ENCODE measurements around the gene GABRR3.

The GABRR3 gene

GRCh38 chr3:98038286-98038685, 3.2 kb upstream of the GABRR3 start:
- Histone ChIP-seq H3K9ac (ENCODE audit: low read length) (no peak overlapping the region), H2AK5ac (ENCODE audit: low read length) (no peak overlapping the region), H2BK120ac (ENCODE audit: low read depth, low read length) (no peak overlapping the region), H3K4me2 (ENCODE audit: low read length) (no peak overlapping the region), H3K4me1 (ENCODE audit: control insufficient read depth, low read depth, low read length) (no peaks in the 10 kb centered on the region), H3K27ac (ENCODE audit: low read depth, low read length) (no peak overlapping the region), H3K27me3 (ENCODE audit: insufficient read depth, low read length, poor library complexity) (no peaks in the 10 kb centered on the region), H3K79me1 (ENCODE audit: low read length) (no peaks in the 10 kb centered on the region), H2BK5ac (ENCODE audit: low read length) (no peak overlapping the region), H4K8ac (ENCODE audit: low read depth, low read length) (no peak overlapping the region), H3K4ac (ENCODE audit: low read depth, low read length) (no peak overlapping the region), H2BK15ac (replicated peaks; ENCODE audit: low read depth) (no peak overlapping the region), H3K36me3 (ENCODE audit: control insufficient read depth, insufficient read depth, low read length) (no peaks in the 10 kb centered on the region), H4K5ac (ENCODE audit: low read length) (no peak overlapping the region), H3K23ac (ENCODE audit: low read length) (no peak overlapping the region), H3K56ac (ENCODE audit: low read length) (no peak overlapping the region), H3K4me3 (ENCODE audit: low read length) (no peak overlapping the region), H3K18ac (ENCODE audit: low read length) (no peak overlapping the region), H3K79me2 (ENCODE audit: control insufficient read depth, insufficient read depth, low read length) (no peaks in the 10 kb centered on the region)
- DNase-seq, result no peak
- WGBS (ENCODE audit: extremely low coverage, insufficient coverage, low lambda C conversion rate), result no CpG with 5 or more reads among the region's 3 CpGs

GRCh38 chr3:98034486-98034885, 629 bp downstream of the GABRR3 start:
- no CpG with 5 or more reads among the region's 2 CpGs for WGBS (ENCODE audit: extremely low coverage, insufficient coverage, low lambda C conversion rate)
- Histone ChIP-seq H3K56ac (ENCODE audit: low read length) (no peak overlapping the region), H3K27me3 (ENCODE audit: insufficient read depth, low read length, poor library complexity) (no peaks in the 10 kb centered on the region), H2BK15ac (replicated peaks; ENCODE audit: low read depth) (no peak overlapping the region), H2BK120ac (ENCODE audit: low read depth, low read length) (no peak overlapping the region), H4K5ac (ENCODE audit: low read length) (no peak overlapping the region), H3K9ac (ENCODE audit: low read length) (no peak overlapping the region), H3K4me2 (ENCODE audit: low read length) (no peak overlapping the region), H3K4me1 (ENCODE audit: control insufficient read depth, low read depth, low read length) (no peaks in the 10 kb centered on the region), H3K79me2 (ENCODE audit: control insufficient read depth, insufficient read depth, low read length) (no peaks in the 10 kb centered on the region), H4K8ac (ENCODE audit: low read depth, low read length) (no peak overlapping the region), H3K4ac (ENCODE audit: low read depth, low read length) (no peak overlapping the region), H3K36me3 (ENCODE audit: control insufficient read depth, insufficient read depth, low read length) (no peaks in the 10 kb centered on the region), H2BK5ac (ENCODE audit: low read length) (no peak overlapping the region), H3K27ac (ENCODE audit: low read depth, low read length) (no peak overlapping the region), H2AK5ac (ENCODE audit: low read length) (no peak overlapping the region), H3K18ac (ENCODE audit: low read length) (no peak overlapping the region), H3K23ac (ENCODE audit: low read length) (no peak overlapping the region), H3K4me3 (ENCODE audit: low read length) (no peak overlapping the region), H3K79me1 (ENCODE audit: low read length) (no peaks in the 10 kb centered on the region)
- DNase-seq, result no peak

- no peak overlapping the region for H3K4me2 ChIP-seq (ENCODE audit: low read length)
- H2BK5ac ChIP-seq (ENCODE audit: low read length), result no peak overlapping the region
- no peak overlapping the region for H2BK120ac ChIP-seq (ENCODE audit: low read depth, low read length)
- H3K9ac ChIP-seq (ENCODE audit: low read length), result no peak overlapping the region
- no peak overlapping the region for H2BK15ac ChIP-seq (replicated peaks; ENCODE audit: low read depth)
- H3K23ac ChIP-seq (ENCODE audit: low read length), result no peak overlapping the region
- no peak overlapping the region for H3K56ac ChIP-seq (ENCODE audit: low read length)
- H4K8ac ChIP-seq (ENCODE audit: low read depth, low read length), result no peak overlapping the region
- no peaks in the 10 kb centered on the region for H3K4me1 ChIP-seq (ENCODE audit: control insufficient read depth, low read depth, low read length)
- H3K27ac ChIP-seq (ENCODE audit: low read depth, low read length), result no peak overlapping the region
- H3K4ac ChIP-seq (ENCODE audit: low read depth, low read length), result no peak overlapping the region
- no peak overlapping the region for H4K5ac ChIP-seq (ENCODE audit: low read length)
- H3K18ac ChIP-seq (ENCODE audit: low read length), result no peak overlapping the region
- no peaks in the 10 kb centered on the region for H3K79me1 ChIP-seq (ENCODE audit: low read length)
- no peaks in the 10 kb centered on the region for H3K79me2 ChIP-seq (ENCODE audit: control insufficient read depth, insufficient read depth, low read length)
- no peaks in the 10 kb centered on the region for H3K27me3 ChIP-seq (ENCODE audit: insufficient read depth, low read length, poor library complexity)
- no peak for DNase-seq
- H2AK5ac ChIP-seq (ENCODE audit: low read length), result no peak overlapping the region
- H3K4me3 ChIP-seq (ENCODE audit: low read length), result no peak overlapping the region
- no CpG with 5 or more reads among the region's 2 CpGs for WGBS (ENCODE audit: extremely low coverage, insufficient coverage, low lambda C conversion rate)
- no peaks in the 10 kb centered on the region for H3K36me3 ChIP-seq (ENCODE audit: control insufficient read depth, insufficient read depth, low read length)
These were observed 1.1 kb downstream of the GABRR3 start for GRCh38 chr3:98034036-98034435.

GRCh38 chr3:98032904-98033303, 2.2 kb downstream of the GABRR3 start:
- no peaks in the 10 kb centered on the region for H3K4me1 ChIP-seq (ENCODE audit: control insufficient read depth, low read depth, low read length)
- no peaks in the 10 kb centered on the region for H3K79me1 ChIP-seq (ENCODE audit: low read length)
- H2BK5ac ChIP-seq (ENCODE audit: low read length), result no peak overlapping the region
- H3K18ac ChIP-seq (ENCODE audit: low read length), result no peak overlapping the region
- no peaks in the 10 kb centered on the region for H3K79me2 ChIP-seq (ENCODE audit: control insufficient read depth, insufficient read depth, low read length)
- H4K8ac ChIP-seq (ENCODE audit: low read depth, low read length), result no peak overlapping the region
- H2BK15ac ChIP-seq (replicated peaks; ENCODE audit: low read depth), result no peak overlapping the region
- no CpG with 5 or more reads among the region's 1 CpG for WGBS (ENCODE audit: extremely low coverage, insufficient coverage, low lambda C conversion rate)
- DNase-seq, result no peak
- no peak overlapping the region for H3K4me3 ChIP-seq (ENCODE audit: low read length)
- H3K36me3 ChIP-seq (ENCODE audit: control insufficient read depth, insufficient read depth, low read length), result no peaks in the 10 kb centered on the region
- no peak overlapping the region for H4K5ac ChIP-seq (ENCODE audit: low read length)
- H2AK5ac ChIP-seq (ENCODE audit: low read length), result no peak overlapping the region
- no peak overlapping the region for H2BK120ac ChIP-seq (ENCODE audit: low read depth, low read length)
- no peak overlapping the region for H3K23ac ChIP-seq (ENCODE audit: low read length)
- no peak overlapping the region for H3K27ac ChIP-seq (ENCODE audit: low read depth, low read length)
- no peak overlapping the region for H3K9ac ChIP-seq (ENCODE audit: low read length)
- no peak overlapping the region for H3K56ac ChIP-seq (ENCODE audit: low read length)
- no peak overlapping the region for H3K4me2 ChIP-seq (ENCODE audit: low read length)
- no peaks in the 10 kb centered on the region for H3K27me3 ChIP-seq (ENCODE audit: insufficient read depth, low read length, poor library complexity)
- no peak overlapping the region for H3K4ac ChIP-seq (ENCODE audit: low read depth, low read length)

GRCh38 chr3:98032265-98032664, 2.9 kb downstream of the GABRR3 start:
- H3K4me2 ChIP-seq (ENCODE audit: low read length), result no peak overlapping the region
- H3K79me1 ChIP-seq (ENCODE audit: low read length), result no peaks in the 10 kb centered on the region
- no peaks in the 10 kb centered on the region for H3K27me3 ChIP-seq (ENCODE audit: insufficient read depth, low read length, poor library complexity)
- H3K36me3 ChIP-seq (ENCODE audit: control insufficient read depth, insufficient read depth, low read length), result no peaks in the 10 kb centered on the region
- no peak overlapping the region for H2BK15ac ChIP-seq (replicated peaks; ENCODE audit: low read depth)
- H4K8ac ChIP-seq (ENCODE audit: low read depth, low read length), result no peak overlapping the region
- no peak overlapping the region for H2BK5ac ChIP-seq (ENCODE audit: low read length)
- no peak overlapping the region for H3K4me3 ChIP-seq (ENCODE audit: low read length)
- H3K23ac ChIP-seq (ENCODE audit: low read length), result no peak overlapping the region
- no peak overlapping the region for H3K4ac ChIP-seq (ENCODE audit: low read depth, low read length)
- H3K56ac ChIP-seq (ENCODE audit: low read length), result no peak overlapping the region
- WGBS (ENCODE audit: extremely low coverage, insufficient coverage, low lambda C conversion rate), result no CpG with 5 or more reads among the region's 1 CpG
- no peak overlapping the region for H3K18ac ChIP-seq (ENCODE audit: low read length)
- no peak overlapping the region for H4K5ac ChIP-seq (ENCODE audit: low read length)
- no peaks in the 10 kb centered on the region for H3K4me1 ChIP-seq (ENCODE audit: control insufficient read depth, low read depth, low read length)
- H3K27ac ChIP-seq (ENCODE audit: low read depth, low read length), result no peak overlapping the region
- no peak overlapping the region for H2AK5ac ChIP-seq (ENCODE audit: low read length)
- no peaks in the 10 kb centered on the region for H3K79me2 ChIP-seq (ENCODE audit: control insufficient read depth, insufficient read depth, low read length)
- H2BK120ac ChIP-seq (ENCODE audit: low read depth, low read length), result no peak overlapping the region
- no peak overlapping the region for H3K9ac ChIP-seq (ENCODE audit: low read length)
- DNase-seq, result no peak

GRCh38 chr3:98029083-98029482, 6.0 kb downstream of the GABRR3 start:
- Histone ChIP-seq H4K5ac (ENCODE audit: low read length) (no peak overlapping the region), H2BK5ac (ENCODE audit: low read length) (no peak overlapping the region), H3K9ac (ENCODE audit: low read length) (no peak overlapping the region), H3K79me1 (ENCODE audit: low read length) (no peaks in the 10 kb centered on the region), H2AK5ac (ENCODE audit: low read length) (no peak overlapping the region), H3K79me2 (ENCODE audit: control insufficient read depth, insufficient read depth, low read length) (no peaks in the 10 kb centered on the region), H2BK15ac (replicated peaks; ENCODE audit: low read depth) (no peak overlapping the region), H3K18ac (ENCODE audit: low read length) (no peak overlapping the region), H3K4me2 (ENCODE audit: low read length) (no peak overlapping the region), H3K4me1 (ENCODE audit: control insufficient read depth, low read depth, low read length) (no peaks in the 10 kb centered on the region), H3K4ac (ENCODE audit: low read depth, low read length) (no peak overlapping the region), H4K8ac (ENCODE audit: low read depth, low read length) (no peak overlapping the region), H3K36me3 (ENCODE audit: control insufficient read depth, insufficient read depth, low read length) (no peaks in the 10 kb centered on the region), H3K4me3 (ENCODE audit: low read length) (no peak overlapping the region), H2BK120ac (ENCODE audit: low read depth, low read length) (no peak overlapping the region), H3K56ac (ENCODE audit: low read length) (no peak overlapping the region), H3K23ac (ENCODE audit: low read length) (no peak overlapping the region), H3K27ac (ENCODE audit: low read depth, low read length) (no peak overlapping the region), H3K27me3 (ENCODE audit: insufficient read depth, low read length, poor library complexity) (no peaks in the 10 kb centered on the region)
- DNase-seq, result no peak
- WGBS (ENCODE audit: extremely low coverage, insufficient coverage, low lambda C conversion rate), result no CpG with 5 or more reads among the region's 2 CpGs

All from mesendoderm (in vitro differentiated cells).